Activated naive CD4-positive, alpha-beta T cell treated with Interleukin-2 at 50 U/mL for 16 hours (primary cell): ENCODE data around the gene PMEPA1.

Experiments used
- DNase-seq: peaks from one replicate; pipeline ENCODE4 v3.0.0-alpha.2; 2020

PMEPA1 gene

DNA sequence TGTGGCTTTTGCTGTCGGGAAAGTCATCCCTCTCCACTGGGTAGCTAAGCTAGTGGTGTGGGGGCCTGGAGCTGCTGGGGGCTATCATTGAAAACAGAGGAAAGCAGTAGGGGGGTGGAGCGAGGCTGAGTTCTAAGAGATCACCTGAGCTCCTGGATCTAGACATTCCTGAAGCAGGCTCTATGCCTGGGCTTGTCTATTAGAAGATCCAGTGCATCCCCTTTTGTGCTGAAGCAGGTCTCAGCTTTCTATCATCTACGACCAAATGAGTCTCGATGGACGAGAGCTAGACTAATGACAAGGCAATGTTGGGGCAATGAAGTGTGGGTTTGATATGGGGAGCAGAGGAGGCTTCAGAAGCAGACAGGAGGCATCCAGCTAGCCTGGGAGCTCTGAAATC lies 108.1 kb downstream of the PMEPA1 start:
- no peak for DNase-seq

DNA sequence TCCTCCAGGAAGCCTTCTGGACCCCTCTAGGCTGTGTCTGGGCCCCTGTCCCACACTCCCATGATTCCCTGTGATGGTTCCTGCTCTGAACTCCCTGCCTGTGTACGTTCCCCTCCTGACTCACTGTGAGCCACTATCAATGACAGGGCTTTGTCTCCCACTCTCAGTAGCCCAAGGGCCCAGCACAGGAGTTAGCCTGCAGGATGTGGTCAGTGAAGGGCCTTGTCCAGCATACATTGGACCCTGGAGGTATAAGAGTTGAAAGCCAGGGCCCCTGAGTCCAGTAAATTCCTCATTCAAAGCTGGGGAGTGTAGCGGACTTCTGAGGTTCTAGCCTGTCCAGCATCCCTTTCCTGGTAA lies 108.6 kb downstream of the PMEPA1 start:
- no peak for DNase-seq

GRCh38 chr20:57600320-57601210 lies 109.2 kb downstream of the PMEPA1 start:
- no peak for DNase-seq

- no peak for DNase-seq
These were observed 111.3 kb downstream of the PMEPA1 start for GRCh38 chr20:57598491-57598890.
